HG02938 (cell line): ENCODE measurements around the gene ITGB7.
A peak's percentile ranks its signal among the peaks of the same experiment; 100 is the strongest.
"Not testable (repeated sequence)": the region's sequence is repeated elsewhere in the genome, so short reads cannot be mapped to it uniquely, and the experiment has no call there.

Experiments
- ATAC-seq: cut with Tn5 transposase; IDR thresholded peaks from one replicate; pipeline ENCODE4 v1.9.1; 2021; ENCODE audit warnings: mild to moderate bottlenecking, moderate library complexity; ENCODE audit not compliant: unreplicated experiment

Gene ITGB7

DNA sequence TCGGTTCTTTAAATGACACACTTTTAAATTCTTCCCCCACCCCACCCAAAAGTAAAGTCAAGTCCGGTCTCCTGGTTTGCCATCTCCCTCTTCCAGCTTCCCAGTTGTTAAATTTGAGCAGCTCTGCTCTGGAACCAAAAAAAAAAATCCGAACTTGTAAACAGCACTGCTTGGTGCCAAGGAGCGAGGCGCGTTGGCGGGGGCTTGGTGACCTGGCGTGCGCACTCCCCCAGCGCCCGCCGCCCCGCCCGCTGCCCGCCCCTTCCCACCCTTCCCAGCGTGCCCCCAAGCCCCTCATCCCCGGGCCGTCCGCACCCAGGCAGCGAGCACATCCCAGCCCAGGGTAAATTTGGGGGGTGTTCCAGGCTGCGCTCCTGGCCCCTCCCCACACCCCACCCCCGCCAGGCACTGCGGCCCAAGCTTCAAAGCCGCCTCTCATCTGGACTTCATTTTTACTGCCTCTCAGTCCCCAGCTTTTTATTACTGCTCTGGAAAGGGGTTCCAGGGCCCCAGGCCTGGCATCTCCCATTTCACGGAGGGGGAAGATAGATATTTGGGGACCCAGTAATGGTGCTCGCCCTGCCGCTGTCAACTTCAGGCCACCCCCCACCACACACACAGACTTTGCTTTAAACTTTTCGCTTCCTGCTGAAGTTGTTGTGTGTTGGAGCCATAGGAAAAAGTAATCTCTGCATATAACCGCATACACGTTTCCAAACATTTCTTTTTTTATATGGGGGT lies 11.7 kb upstream of the ITGB7 start:
- ATAC-seq: no peak

DNA sequence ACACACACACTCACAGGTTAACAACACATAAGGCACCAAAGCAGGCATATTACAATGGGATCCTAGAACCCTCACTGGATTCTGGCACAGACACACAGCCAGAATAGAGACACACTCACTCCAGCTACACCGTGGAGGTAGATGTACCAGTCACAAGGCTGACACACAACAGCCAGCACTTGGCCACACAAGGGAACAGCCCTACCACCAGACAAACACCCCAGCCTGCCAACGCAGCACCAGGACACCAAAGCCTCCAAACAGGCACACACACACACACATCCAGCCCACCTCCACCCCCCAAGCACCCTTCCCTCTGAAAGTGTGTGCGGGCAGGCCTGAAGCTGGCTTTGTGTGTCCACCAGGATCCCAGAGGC lies 10.9 kb upstream of the ITGB7 start:
- ATAC-seq: no peak

DNA sequence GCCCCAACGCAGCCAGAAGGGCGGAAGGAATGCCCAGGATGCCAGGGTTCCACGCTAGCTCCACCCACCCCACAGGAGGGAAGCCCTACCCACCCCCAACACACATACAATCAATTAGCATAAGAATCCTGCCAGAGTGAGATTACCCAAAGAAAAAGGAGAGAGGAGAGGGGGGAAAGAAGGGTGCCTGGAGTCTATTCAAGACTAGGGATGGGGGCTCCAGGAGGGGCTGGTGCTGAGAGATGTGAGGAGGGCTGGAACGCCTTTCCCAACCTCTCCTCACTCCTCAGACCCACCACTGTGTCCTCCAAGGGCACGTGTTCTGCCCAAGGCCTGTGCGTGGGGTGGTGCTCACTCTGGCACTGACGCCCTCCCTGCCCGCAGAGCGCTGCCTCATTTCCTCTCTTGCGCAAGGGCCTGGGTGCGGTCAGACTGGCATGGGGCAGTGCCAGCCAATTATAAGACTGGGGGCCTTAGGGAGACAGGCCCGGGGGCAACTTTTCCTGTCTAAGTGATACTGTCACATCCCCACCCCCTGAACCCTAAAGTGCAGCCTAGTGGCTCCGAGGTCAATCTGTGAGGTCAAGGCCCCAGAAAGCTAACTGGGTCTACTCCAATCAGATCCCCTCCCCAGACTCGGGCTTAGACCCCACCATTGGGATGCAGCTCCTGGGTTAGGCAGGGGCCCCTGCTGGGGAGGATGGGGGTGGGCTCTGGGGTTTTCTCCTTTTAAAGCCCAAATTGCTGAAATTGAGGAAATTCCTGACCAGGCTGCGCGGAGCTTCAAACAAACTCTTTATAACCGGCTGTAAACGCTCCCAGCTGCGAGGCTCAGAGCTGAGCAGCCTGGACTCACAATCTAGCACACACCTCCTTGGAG lies 10.2 kb upstream of the ITGB7 start:
- ATAC-seq: no peak

DNA sequence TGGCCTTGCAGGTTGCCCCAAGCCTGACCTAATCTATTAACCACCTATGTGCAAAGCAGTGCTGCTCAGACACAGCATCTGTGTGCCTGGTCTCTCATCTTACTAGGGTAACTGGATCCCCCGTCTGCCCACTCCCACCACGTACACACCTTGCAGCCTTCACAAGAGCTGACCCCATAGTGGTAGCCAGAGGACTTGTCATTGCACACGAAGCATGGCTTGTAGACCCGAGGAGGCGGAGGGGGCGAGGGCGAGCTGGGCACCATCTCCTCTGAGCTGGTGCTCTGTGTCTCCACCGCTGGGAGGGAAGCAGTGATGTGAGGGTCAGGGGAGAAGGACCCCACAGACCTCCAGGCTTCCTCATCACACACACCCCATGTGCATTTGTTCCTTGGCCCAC lies 8.4 kb upstream of the ITGB7 start:
- ATAC-seq: no peak

DNA sequence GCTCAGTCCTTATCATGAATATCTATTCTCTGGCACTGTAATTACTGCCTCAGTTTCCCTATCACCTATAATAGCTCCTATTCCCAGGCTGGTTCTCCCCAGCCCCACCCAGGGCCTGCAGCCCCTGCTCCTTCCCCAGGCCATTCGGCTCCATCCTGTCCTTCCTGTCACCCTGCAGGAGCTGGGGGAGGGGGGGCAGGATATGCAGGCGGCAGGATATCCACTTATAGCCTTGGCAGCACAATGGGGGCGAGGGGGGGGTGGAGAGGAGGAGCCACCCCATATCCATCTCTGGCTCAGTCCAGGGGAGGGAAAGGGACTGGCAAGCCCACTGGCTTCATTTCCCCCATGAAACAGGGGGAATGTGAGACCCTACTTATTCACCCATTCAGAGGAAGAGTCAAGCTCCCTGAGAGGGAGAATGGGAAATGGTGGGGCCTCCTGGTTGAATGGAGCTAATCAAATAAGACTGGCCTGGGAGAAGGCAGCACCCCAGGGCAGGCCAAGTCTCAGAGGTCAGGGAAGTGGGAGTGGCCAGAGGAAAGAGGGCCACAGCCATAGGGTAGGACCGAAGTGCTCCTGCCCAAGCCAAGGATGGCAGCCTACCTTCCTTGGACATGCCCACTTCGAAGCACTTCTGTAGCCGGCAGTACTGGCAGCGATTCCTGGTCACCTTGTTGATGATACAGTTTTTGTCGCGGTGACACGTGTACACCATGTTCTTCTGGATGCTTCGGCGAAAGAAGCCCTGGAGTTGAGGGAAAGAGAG lies 7.8 kb upstream of the ITGB7 start:
- ATAC-seq: no peak

DNA sequence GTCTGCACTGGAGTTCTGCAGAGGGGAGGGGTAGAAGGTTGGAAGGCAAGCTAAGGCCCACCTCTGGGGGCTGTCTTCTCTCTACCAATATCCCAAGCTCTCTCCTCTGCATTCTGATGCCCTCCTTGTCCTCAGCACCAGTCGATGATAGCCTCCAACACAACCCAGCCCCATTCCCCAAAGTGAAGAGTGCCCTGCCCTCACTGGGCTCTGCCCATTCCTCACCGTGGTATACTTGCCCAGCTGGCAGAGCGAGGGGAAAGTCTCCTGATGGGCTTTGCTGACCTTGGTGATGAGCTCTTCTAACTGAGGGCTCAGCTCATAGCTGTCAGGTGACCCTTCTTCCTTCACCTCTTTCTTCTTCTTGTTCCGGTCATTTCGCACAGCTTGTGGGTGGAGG lies 7.2 kb upstream of the ITGB7 start:
- no peak for ATAC-seq

DNA sequence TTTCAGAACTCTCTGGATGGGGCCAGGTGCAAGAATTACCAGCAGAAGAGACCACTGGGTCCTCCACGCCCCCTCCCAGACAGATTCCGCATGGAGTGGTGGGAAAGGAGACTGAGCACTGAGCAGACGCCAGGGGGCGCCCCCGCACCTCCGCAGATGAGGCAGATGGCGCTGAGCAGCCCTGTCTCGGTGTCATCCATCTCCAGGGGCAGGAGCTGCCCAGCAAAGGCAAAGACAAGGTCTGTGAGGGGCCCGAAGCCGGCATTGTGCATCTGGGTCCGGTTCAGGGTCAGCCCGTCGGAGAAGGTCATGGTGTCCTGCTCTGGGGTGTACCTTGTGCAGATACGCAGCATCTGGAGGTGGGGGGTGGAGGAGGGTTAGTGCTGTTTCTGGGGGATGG lies 6.3 kb upstream of the ITGB7 start:
- ATAC-seq: no peak

DNA sequence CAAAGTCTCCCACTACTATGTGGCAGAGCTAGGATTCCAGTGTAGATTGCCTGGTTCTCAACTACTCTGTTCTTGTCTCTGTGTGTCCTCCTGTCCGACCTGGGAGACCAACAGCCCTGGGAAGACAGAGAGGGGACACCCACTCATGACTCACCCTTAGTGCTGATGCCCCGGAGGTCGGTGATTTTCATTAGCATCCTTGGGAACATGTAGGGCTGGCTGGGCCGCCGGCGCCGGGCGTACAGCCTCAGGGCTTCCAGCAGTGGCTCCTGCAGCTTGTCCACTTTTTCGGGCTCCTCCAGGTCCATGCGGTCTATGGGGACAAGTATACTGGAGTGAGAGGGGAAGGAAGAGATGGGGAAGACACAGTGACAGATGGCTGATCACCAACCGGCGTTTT lies 5.9 kb upstream of the ITGB7 start:
- no peak for ATAC-seq

DNA sequence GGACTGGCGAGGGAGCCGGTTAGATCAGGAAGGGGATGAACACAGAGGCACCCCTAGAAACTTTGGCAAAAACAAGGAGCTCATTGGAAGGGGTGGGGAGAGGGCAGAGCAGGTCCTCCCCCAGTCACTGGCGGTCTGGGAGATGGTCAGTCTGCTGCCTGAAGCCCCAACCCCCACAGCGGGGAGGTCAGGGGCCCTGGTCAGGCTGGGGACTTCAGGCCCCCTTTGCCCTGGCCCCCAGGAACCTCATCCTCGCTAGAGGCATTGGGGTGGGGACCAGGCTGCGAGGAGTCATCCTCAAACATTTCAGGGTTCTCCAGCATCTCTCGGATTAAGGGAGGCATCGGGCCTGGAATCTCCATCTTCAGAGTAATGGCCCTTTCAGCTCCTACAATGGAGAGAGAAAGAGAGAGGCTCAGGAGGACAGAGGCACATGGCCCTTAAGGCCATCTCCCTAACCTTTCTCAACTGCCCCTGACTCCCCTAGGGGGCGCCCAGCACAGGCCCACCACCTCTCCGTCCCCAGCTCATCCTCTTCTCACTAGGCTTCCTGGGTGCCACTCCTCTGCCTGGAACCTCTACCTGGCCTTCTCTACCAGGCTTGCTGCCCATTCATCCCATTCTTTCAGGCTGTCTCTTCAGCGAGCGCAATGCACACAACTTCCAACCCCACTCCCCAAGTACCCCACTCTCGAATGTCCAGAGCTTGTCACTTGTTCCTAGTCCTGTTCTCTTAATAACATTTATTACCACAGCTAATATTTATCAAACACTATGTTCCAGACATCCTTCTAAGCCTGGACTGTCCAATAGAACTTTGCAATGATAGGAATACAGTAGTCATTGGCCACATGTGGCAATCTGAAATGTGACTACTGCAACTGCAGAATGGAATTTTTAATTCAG lies 4.7 kb upstream of the ITGB7 start:
- no peak for ATAC-seq

DNA sequence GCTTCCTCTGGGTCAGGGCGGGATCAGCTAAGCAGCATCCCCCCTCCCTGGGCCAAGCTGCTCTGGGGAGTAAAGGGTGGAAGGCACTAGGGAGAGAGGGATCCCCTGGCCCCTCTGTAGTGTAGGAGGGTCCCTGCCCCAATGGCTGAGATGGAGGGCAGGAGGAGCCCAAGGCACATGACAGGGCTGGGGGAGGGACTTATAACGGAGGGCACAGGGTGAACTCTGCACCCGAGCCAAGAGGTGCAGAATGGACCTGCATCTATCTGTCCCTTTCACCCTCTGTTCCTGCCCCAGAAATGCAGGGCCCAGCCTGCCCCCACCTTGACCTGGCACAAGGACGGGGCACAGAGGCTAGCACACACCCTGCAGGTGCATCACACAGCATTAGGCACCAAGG lies 3.8 kb upstream of the ITGB7 start:
- no peak for ATAC-seq

DNA sequence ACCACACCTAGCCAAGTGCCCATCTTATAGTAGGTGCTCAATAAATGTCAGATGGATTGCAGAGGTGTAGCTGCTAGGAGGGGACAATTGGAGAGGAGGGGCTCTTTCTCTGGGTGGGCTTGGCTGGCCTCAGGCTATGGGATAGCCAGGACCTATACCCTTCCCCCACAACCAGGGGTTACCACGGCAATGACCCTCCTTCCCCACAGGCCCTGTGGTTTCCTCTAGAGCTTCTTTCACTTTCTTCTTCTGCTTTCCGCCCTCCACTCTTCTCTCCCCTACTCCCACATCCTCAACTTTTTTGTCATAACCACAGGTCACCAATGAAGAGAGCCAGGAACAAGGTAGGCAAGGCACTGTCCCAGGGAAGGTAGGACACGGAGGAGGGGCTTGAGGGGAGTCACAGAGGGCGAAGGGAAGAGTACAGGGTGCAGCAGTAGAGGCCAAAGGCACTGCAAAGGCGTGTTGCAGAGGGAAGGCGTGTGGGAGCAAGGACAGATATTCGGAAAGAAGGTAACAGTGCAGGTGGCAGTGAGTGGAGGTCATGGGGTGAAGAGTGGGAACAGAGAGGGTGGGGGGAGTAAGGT lies 1.9 kb upstream of the ITGB7 start:
- ATAC-seq: no peak

DNA sequence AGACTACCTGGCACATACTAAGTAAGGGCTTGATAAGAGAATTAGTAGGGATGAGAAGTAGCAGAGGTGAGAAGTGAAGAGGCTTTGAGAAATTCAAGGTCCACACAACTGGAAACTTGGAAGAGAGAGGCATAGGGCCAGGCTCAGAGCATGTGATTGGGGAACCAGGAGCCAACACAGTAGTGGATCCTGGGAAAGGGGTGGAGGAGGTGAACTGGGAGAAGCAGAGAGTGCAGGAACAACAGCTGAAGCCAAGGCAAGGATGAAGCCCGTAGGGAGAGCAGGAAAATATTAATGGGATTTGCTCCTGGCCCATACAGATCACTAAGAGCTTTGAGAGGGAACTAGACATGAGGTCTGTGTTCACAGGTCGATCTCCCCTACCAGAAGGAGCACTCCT lies 1.4 kb upstream of the ITGB7 start:
- ATAC-seq: no peak

DNA sequence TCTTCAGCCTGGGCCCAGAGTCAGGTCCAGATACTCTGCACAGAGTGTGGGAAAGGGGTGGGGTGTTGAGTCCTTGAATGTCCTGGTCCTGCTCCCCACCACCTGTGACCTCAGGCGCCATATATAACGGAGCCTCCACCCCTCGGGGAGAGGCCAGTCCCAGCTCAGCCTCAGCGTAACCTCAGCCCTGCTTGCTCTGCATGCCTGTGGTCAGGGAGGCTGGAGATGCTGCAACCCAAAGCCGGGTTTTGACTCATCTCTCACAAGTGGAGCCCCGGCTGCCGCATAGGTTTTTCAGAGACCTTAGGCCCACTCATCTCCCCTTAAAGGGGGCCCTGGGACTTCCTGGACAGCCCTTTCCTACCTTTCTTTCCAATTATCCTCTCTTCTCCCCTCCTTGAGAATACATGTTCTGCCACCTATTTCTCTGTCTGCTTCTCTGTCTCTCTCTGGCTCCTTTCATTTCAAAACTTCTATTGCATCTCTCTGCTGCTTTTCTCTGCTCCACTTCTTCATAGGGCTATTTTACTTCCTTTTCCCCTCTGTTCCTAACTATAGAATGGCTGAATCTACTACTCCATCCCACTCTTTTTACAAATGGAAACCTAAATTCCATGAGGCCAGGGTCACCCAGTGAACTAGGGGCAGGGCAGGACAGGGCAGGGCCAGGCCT lies 1.2 kb downstream of the ITGB7 start:
- peak; percentile 53 for ATAC-seq

DNA sequence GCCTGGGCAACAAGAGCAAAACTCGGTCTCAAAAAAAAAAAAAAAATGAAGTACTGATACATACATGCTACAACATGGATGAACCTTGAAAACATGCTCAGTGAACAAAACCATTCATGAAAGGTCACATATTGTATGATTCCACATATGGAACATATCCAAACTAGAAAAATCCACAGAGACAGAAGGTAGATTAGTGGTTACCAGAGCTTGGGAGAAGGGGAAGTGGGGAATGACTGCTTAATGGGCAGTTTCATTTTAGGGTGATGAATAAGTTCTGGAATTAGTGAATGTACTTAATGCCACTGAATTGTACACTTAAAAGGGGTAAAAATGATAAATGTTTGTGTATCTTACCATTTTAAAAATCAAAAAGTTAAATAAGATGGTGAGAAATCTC lies 2.7 kb downstream of the ITGB7 start:
- ATAC-seq: no peak

DNA sequence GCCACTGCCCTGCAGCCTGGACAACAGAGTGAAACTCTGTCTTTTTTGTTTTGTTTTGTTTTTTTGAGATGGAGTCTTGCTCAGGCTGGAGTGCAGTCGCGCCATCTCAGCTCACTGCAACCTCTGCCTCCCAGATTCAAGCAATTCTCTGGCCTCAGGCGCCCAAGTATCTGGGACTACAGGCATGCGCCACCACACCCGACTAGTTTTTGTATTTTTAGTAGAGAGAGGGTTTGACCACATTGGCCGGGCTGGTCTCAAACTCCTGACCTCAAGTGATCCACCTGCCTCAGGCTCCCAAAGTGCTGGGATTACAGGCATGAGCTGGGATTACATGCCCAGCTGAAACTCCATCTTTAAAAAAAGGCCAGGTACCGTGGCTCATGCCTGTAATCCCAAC lies 4.7 kb downstream of the ITGB7 start:
- ATAC-seq: not testable (repeated sequence)

DNA sequence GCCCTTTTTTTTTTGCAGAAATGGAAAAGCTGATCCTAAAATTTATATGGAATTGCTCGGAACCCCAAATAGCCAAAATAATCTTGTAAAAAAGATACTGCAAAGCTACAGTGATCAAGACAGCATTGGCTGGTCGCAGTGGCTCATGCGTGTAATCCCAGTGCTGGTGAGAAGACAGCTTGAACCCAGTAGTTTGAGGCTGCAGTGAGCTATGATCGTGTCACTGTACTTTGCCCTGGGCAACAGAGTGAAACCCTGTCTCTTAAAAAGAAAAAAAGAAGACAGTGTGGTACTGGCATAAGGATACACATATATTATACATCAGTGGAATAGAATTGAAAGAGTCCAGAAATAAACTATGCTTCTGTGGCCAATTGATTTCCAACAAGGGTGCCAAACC lies 5.4 kb downstream of the ITGB7 start:
- ATAC-seq: no peak

DNA sequence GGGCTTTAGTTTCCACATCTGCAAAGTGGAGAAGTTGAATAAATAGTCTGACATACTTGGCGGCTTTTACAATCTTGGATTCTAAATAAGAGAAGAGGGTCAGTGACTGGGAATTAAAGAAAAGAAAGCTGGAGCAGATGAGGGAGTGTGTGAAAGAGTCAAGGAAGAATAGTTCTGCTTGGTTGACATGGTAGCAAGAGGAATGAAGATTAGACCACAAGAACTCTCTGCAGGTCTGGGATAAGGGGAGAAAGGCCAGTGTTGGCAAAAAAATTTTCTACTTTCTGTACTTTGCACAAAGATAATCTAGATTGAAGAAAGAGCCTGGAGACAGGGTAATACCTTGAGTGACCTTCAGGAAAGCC lies 5.9 kb downstream of the ITGB7 start:
- no peak for ATAC-seq

DNA sequence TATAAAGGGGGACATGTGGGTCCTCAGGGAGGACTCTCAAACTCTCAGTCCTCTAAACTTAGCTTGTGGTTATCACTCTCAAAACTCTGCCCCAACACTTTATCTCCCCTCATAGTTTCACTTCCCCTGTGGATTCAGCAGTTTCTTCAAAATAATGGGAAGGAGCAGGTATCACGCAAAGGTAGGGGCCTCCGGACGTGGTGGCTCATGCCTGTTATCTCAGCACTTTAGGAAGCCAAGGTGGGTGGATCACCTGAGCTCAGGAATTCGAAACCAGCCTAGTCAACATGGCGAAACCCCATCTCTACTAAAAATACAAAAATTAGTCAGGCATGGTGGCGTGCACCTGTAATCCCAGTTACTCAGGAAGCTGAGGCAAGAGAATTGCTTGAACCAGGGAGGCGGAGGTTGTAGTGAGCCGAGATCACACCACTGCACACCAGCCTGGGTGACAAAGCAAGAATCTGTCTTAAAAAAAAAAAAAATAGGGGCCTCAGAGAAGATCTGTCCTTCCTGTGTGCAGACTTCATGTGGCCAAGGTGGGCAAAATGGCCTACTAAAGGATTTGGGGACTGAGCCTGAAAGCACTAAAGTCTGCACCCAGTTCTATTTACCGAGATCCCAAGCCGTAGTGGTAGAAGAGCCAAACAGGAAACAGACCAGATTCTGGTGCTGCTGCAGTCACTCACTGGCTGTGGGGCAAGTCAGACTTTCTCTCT lies 6.4 kb downstream of the ITGB7 start:
- peak; percentile 62 for ATAC-seq

DNA sequence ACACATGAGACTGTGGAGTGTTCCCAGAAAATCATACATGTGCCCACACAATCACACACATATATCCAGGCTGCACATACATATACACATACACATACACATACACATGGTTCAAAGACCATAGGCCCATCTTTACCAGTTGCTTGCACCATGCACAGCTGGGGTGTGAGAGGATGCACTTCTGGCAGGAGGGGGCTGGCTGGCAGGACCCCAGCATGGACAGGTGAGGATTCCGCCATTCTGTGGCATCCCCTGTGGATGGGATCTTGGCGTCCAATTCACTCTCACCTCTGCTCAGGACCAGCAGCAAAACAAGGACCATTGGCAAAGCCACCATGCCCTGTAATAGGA lies 7.0 kb downstream of the ITGB7 start:
- ATAC-seq: no peak
